Measurements from ENCODE around the gene NKX2-8. TPM values are rescaled to one million over a fixed set of nuclear protein-coding genes. Genes with fewer than 3 reads are reported as not detected.
"Not testable (repeated sequence)": the region's sequence is repeated elsewhere in the genome, so short reads cannot be mapped to it uniquely, and the experiment has no call there.

Gene NKX2-8
- total RNA-seq, 1 experiment from 2014 or later, result not detected

DNA sequence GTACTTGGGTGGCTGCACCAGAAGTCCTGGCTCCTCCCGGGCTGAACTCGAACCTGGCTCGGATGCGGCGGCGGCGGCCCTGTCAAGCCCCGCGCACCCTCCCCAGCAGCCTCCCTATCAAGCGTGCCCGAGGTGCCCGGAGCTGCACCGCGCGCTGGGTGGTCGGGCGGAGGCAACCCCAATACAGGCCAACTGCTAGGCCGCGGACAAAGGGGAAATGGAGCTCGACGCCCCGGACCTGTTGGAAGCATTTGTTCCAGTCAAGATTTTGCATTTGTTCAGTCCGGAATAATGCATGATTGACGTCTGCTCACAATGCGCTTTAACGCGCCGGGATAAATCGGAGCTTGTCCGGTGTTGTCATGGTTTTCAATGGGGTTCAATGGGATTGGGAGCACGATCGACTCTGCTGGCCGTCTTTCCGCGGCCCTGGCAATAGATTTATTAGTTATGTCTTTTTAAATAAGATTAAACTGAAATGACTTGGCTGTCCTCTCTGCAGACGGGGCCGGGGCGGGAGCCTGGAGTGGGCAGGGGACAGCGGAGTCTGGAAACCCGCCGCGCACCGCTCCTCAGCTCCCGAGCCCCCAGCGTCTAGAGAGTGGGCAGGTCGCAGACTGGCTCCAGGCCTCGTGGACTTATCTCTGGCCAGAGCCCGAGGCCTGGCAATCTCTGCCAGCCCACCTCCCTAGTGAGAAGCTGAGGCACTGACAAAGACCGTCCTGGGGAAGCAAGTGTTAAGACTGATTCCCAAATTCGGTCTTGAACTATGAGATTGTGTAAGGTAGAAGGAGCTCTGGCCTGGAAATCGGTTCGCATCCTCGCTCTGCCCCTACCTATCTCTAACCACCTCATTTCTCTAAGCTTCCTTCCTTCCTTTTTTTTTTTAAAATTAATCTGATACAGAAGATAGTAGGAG, 1.7 kb upstream of the NKX2-8 start:
- no peaks in the 10 kb centered on the region for H3K36me3 ChIP-seq
- DNase-seq, result no peak
- no peaks in the 10 kb centered on the region for H3K27me3 ChIP-seq
- H3K9me3 ChIP-seq, result no peaks in the 10 kb centered on the region
- no peak overlapping the region for H3K4me3 ChIP-seq

DNA sequence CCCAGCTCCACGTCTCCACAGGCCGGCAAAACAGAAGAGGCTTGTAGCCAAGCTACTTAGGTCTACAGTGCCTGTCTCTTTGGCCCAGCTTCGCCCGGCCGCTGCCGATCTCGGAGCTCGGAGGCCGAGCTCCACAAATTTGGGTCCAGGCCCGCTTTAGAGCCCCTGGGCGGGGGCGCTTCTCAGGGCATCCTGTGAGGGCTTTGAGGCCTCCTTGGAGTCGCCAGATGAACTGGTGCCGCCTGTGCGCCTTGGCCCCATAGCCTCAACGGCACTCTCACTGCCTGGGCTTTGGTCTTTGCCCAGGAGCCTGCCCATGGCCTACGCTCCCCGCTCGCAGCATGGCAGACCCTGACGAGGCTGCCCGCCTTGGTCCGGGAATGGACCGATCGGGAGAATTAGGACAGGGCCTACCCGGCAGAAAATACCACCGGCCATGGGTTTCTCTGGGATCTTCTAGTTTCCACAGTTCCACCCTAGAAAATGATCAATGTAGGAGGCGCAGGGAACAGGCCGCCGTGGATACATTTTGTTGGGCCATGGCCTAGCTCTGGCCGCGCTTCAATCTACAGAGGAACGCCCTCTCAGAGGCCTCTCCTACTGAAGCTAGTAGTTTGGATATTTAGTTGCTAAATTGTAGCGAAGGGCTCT, 953 bp upstream of the NKX2-8 start:
- no peaks in the 10 kb centered on the region for H3K27me3 ChIP-seq
- no peaks in the 10 kb centered on the region for H3K9me3 ChIP-seq
- no peak overlapping the region for H3K4me3 ChIP-seq
- DNase-seq, result no peak
- no peaks in the 10 kb centered on the region for H3K36me3 ChIP-seq

GRCh38 chr14:36582874-36583241, 444 bp upstream of the NKX2-8 start:
- Histone ChIP-seq H3K4me3 (no peak overlapping the region), H3K27me3 (no peaks in the 10 kb centered on the region), H3K36me3 (no peaks in the 10 kb centered on the region), H3K9me3 (no peaks in the 10 kb centered on the region)
- DNase-seq, result no peak

GRCh38 chr14:36580856-36581831, 1.3 kb downstream of the NKX2-8 start:
- H3K36me3 ChIP-seq, result no peaks in the 10 kb centered on the region
- DNase-seq, result peak; percentile 54
- no peaks in the 10 kb centered on the region for H3K27me3 ChIP-seq
- H3K4me3 ChIP-seq, result peak overlapping the region; percentile 54
- no peaks in the 10 kb centered on the region for H3K9me3 ChIP-seq

DNA sequence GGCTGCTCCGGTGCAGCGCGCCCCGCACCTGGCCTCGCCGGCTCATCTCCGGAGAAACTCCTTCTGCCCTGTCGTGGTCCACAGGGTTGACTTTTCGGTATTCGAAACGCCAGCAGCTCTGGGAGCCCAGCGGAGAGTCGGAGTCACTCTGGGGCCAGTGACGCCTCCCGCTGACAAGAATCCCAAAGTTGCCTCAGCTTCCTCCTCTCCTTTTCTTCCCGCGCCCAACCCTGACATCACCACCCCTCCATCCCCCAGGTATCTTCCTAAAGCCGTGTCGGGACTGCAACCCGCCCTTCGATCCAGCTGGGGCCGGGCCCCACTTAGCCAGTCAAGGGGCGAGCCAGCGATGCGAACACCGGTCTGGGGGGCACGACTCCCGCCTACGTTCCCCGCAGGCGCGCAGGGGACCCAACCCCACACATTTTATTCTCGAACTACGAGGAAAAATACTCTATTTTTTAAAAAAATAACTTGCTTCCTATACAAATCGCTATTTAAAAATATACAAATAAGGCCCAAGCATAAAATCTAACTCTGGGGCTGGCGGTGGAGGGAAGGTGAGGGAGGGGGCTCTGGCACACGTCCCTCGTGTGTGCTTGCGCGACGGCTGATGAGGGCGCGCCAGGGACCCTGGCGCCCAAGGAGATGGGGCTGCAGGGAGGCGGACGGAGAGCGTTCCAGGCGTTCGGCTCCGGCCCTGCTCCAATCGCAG, 2.1 kb downstream of the NKX2-8 start:
- Histone ChIP-seq H3K27me3 (no peaks in the 10 kb centered on the region), H3K9me3 (no peaks in the 10 kb centered on the region), H3K4me3 (peak overlapping the region; percentile 54), H3K36me3 (no peaks in the 10 kb centered on the region)
- no peak for DNase-seq

GRCh38 chr14:36579573-36580140, 2.8 kb downstream of the NKX2-8 start:
- Histone ChIP-seq H3K36me3 (no peaks in the 10 kb centered on the region), H3K4me3 (no peak overlapping the region), H3K9me3 (no peaks in the 10 kb centered on the region), H3K27me3 (no peaks in the 10 kb centered on the region)
- DNase-seq, result no peak

DNA sequence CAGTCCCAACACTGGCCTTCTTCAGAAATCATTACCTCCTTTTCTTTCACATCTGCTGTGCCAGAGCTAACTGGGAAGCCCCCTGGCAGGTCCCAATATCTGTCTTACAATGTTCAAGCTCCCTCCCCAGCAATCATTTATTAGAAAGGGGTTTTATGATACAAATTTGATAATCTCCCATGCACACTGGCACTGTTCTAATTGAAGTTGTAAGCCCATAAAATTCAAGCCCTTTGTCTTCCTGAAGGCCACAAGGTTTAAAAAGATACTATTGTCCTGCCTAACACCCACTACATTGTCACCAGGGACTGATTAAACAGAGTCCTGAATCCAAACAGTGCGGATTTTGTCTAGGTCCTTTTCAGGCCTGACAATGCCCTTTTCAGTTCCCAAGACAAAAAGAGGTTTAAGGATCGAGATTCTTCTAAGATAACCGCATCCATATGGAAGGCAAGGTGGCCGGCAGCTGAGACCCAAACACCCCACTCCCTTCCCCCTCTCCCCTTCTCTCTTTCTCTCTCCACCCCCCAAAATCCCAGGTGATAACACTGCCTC, 3.3 kb downstream of the NKX2-8 start:
- no peak overlapping the region for H3K4me3 ChIP-seq
- no peak for DNase-seq
- H3K36me3 ChIP-seq, result no peaks in the 10 kb centered on the region
- no peaks in the 10 kb centered on the region for H3K27me3 ChIP-seq
- no peaks in the 10 kb centered on the region for H3K9me3 ChIP-seq

GRCh38 chr14:36570065-36570464, 12.3 kb downstream of the NKX2-8 start:
- no peak for DNase-seq
- no peaks in the 10 kb centered on the region for H3K27me3 ChIP-seq
- H3K4me3 ChIP-seq, result no peak overlapping the region
- no peaks in the 10 kb centered on the region for H3K9me3 ChIP-seq
- H3K36me3 ChIP-seq, result no peaks in the 10 kb centered on the region

DNA sequence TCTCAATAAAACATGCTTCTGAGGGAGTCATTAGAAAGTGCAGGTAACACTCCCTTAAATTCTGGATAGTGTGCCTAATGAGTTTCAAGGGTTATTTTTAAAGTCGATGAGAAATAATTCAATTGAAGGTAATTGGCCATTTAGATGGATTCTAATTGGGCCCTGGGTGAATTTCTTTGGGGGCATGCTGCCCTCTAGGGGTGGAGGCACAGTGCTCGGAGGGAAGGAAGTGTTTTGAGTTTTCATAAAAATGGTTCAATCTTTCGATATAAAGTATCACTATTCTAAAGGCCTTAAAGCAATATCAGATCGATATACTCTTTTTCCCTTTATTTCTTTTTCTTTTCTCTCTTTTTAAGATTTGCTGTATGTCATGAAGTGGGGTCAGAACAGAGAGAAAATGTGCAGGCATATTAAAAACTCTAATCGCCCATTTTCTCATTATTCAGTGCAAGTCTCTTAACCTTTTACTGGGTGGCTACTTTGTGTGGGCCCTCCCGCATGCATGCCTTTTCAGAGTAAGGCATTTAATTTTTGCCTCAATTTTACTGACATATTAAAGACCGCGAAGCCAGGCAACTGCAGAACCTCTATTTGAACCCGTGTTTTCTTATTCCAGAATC, 25.5 kb downstream of the NKX2-8 start:
- H3K27me3 ChIP-seq, result no peaks in the 10 kb centered on the region
- no peaks in the 10 kb centered on the region for H3K36me3 ChIP-seq
- H3K4me3 ChIP-seq, result no peak overlapping the region
- DNase-seq, result peak; percentile 6
- H3K9me3 ChIP-seq, result no peaks in the 10 kb centered on the region

DNA sequence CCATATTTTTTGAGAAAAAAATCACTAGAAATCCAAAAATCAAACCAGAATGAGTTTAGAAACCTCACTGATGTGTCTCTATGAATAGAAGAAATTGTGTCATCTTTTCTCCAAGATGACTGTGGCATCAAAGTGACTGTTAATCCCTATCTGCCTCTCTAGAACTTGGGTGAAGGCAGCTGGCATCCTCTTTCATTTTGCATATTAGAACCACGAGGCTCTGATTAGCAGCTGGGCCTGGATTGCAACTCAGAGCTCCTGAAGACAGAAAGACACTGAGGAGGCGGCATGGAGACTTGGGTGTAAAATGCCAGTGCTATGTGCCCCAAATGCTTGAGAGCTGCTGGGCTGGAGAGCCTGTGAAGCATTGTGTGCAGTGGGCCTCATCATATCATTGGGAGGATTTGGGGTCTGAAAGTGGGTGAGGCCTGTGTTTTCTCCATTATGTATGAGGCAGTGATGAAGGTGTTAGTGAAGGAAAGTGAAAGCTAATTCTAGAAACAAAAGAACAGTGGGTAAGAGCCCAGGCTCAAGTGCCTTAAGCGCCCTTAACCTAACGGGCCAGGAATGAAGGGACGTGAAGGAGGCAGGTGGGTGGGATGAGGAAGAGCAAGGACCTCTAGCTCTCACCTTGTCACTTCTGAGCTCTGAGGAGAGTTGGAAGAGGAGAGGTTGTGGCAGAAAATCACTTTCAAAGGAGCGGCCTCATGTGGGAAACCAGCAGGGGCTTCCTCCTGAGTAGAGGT, 26.2 kb downstream of the NKX2-8 start:
- no peaks in the 10 kb centered on the region for H3K9me3 ChIP-seq
- H3K4me3 ChIP-seq, result no peak overlapping the region
- no peaks in the 10 kb centered on the region for H3K27me3 ChIP-seq
- no peaks in the 10 kb centered on the region for H3K36me3 ChIP-seq
- no peak for DNase-seq

DNA sequence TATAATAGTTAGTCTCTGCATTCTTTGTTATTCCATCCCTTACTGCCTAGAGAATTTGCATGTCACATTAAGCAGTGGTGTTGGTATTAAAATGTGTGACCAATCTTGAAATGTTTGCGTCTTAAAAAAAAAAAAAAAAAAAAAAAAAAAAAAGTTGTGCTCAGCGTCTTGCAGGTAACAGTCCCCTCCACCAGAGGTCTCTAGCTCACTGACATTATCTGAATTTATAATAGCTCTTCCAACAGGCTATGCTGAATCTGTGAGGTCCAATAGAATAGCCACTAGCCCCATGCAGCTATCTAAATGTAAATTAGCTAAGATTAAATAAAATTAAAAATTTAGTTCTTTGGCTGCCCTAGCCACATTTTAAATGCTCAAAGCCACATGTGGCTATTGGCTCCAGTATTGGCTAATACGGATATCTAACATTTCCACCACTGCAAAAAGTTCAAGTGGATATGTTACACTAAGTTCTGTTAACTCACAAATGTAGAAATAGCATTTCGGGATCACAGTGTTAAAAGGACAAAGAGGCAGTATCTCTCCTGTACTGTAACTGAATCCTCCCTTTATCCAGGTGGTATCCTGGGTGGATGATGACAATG, 28.7 kb downstream of the NKX2-8 start:
- H3K9me3 ChIP-seq, result no peaks in the 10 kb centered on the region
- H3K27me3 ChIP-seq, result no peaks in the 10 kb centered on the region
- no peaks in the 10 kb centered on the region for H3K36me3 ChIP-seq
- no peak overlapping the region for H3K4me3 ChIP-seq
- peak; percentile 4 for DNase-seq

DNA sequence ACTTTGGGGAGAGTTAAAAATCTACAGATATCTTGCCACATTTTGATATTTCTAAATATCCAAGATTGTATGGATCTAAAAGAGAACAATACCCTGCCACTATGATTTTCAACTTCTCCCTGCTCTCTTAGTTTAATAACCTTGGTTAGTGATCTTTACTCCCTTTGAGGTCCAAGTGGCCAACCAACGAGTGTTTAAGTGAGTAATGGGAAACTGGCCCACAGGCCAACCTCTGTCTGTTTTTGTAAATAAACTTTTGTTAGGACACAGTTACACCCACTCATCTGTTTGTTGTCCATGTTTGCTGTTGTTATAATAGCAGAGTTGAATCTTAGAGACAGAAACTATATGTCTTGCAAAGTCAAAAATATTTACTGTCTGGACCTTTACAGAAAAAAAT, 31.5 kb downstream of the NKX2-8 start:
- Histone ChIP-seq H3K4me3 (no peak overlapping the region), H3K9me3 (no peaks in the 10 kb centered on the region), H3K27me3 (no peaks in the 10 kb centered on the region), H3K36me3 (no peaks in the 10 kb centered on the region)
- no peak for DNase-seq

DNA sequence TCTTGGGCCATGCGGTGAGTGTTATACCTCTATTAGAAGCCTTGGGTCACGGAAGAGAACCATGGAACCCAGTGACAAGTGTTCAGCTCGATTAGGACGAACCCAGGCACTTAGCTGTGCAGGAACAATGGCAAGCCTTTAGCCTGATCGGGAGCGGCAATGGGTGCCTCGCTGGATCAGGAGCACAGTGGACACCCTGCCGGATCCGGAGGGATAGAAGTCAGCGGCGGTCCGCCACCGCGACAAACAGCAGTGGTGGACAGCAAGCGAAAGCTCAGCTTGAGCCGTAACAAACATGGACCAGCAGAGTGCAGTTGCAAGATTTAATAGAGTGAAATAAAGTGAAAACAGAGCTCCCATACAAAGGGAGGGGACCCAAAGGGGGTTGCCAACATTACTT, 38.1 kb downstream of the NKX2-8 start:
- H3K36me3 ChIP-seq, DNase-seq, H3K4me3 ChIP-seq, H3K27me3 ChIP-seq, H3K9me3 ChIP-seq: not testable (repeated sequence)

DNA sequence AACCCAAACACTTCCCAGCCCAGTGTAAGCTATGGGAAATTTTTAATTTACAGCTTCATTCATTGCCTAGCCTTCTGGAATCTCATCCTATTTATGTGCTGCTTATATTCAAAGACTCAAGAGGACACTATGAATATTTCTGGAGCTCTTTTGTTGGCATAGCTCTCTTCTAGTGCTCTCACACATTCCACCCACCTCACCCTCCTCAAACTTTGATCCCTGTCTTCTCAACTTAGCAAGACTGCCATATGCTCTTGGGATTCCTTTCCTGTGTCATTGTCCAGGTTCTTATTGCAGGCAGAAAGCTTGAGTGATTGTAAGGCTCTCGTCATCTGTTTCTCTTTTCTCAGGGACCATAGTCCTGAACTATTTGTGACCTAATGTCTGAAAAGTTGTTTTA, 44.4 kb downstream of the NKX2-8 start:
- Histone ChIP-seq H3K27me3 (peaks cover 5% of the 10 kb centered on the region; the same call in 1 of the 2 replicates), H3K9me3 (no peaks in the 10 kb centered on the region), H3K4me3 (no peak overlapping the region), H3K36me3 (no peaks in the 10 kb centered on the region)
- no peak for DNase-seq

All from MG63 (cell line).